Left cardiac atrium (tissue), 4 donors: ENCODE results near the gene GCNT2. TPM values are rescaled to one million over a fixed set of nuclear protein-coding genes. Genes with fewer than 3 reads are reported as not detected.
"Not testable (repeated sequence)": the region's sequence is repeated elsewhere in the genome, so short reads cannot be mapped to it uniquely, and the experiment has no call there.

Source experiments
- ATAC-seq, 2 donors: fragments of 200-7000 bp; cut with Tn5 transposase; one replicate each; pipeline ENCODE4 v1.9.1; 2020; ENCODE audit warnings: mild to moderate bottlenecking in 2 of 2, moderate library complexity in 2 of 2
- DNase-seq: peaks from one replicate; pipeline ENCODE4 v3.0.0-alpha.2; 2020
- intact Hi-C, 2 donors: fragments of 100-400 bp; cut with DNase I; formaldehyde crosslinking; loops; one replicate each; pipeline versions ENCODE4 v1.14.1 to v1.15.1; 2022 to 2023
- total RNA-seq, 2 donors: library from RNA; stranded (reverse); fragmentation: NEBNext Ultra II Directional; extraction: Animal tissue kit (Norgen Biotek cat#: 25700); gene quantifications; one replicate each; pipeline ENCODE4 v1.2.1, GENCODE V29; 2021
- donor health status: DM: no; HTN: yes; CAD: no.
- donor health status: DM: no; HTN: yes; CAD: no; lungs with severe emphysema.
- donor health status: DM: yes; HTN: yes; CAD: no.
- donor health status: Dilated cardiomyopathy.

GCNT2 gene
- total RNA-seq, 2 donors from 2014 or later: 3.5 to 4.1 TPM

- DNase-seq (no peak), ATAC-seq (no peak)
- intact Hi-C loops: no loop called here
These were observed 97.3 kb downstream of the GCNT2 start for GRCh38 chr6:10618409-10618808.

GRCh38 chr6:10621213-10621612 lies 100.1 kb downstream of the GCNT2 start:
- intact Hi-C loops: no loop called here
- ATAC-seq (no peak), DNase-seq (no peak)

- intact Hi-C loops: no loop called here
- DNase-seq (no peak), ATAC-seq (no peak)
These were observed 100.7 kb downstream of the GCNT2 start for GRCh38 chr6:10621847-10622246.

GRCh38 chr6:10624836-10625235 lies 103.7 kb downstream of the GCNT2 start:
- DNase-seq (no peak), ATAC-seq (no peak)
- intact Hi-C loops: no loop called here

- ATAC-seq (no peak), DNase-seq (no peak)
- intact Hi-C loops: no loop called here
These were observed 105.1 kb downstream of the GCNT2 start for GRCh38 chr6:10626154-10626741.

GRCh38 chr6:10627800-10628199 lies 106.6 kb downstream of the GCNT2 start:
- no peak for ATAC-seq
- intact Hi-C loops: no loop called here
- no peak for DNase-seq

- no peak for ATAC-seq
These were observed 109.0 kb downstream of the GCNT2 start for GRCh38 chr6:10630178-10630577.

GRCh38 chr6:10633216-10633615 lies 112.1 kb downstream of the GCNT2 start:
- ATAC-seq: peak in 1 of 2 donors; percentile 54
- DNase-seq: no peak
- intact Hi-C loops: no loop called here

More at GRCh38 chr6:10630178-10630577, 109.0 kb downstream of the GCNT2 start:
- intact Hi-C loops: no loop called here
- DNase-seq: no peak

- no peak for DNase-seq
- intact Hi-C loops: no loop called here
- no peak for ATAC-seq
These were observed 119.3 kb downstream of the GCNT2 start for GRCh38 chr6:10640412-10640811.

GRCh38 chr6:10641528-10641927 lies 120.4 kb downstream of the GCNT2 start:
- DNase-seq (no peak), ATAC-seq (no peak)
- intact Hi-C loops: no loop called here

GRCh38 chr6:10643201-10643651 lies 122.1 kb downstream of the GCNT2 start:
- ATAC-seq (no peak), DNase-seq (no peak)
- intact Hi-C loops: no loop called here

- intact Hi-C loops: no loop called here
- no peak for DNase-seq
- ATAC-seq: no peak
These were observed 123.1 kb downstream of the GCNT2 start for GRCh38 chr6:10644225-10644624.

- DNase-seq: no peak
- intact Hi-C loops: no loop called here
- no peak for ATAC-seq
These were observed 134.4 kb downstream of the GCNT2 start for GRCh38 chr6:10655508-10656055.

- no peak for DNase-seq
- ATAC-seq: no peak
- intact Hi-C loops: loop anchor here in 1 of 2 donors (1.0 kb wide), 1 partner anchor 14 kb away; no protein-coding TSS in a partner anchor
These were observed 138.0 kb downstream of the GCNT2 start for GRCh38 chr6:10658910-10659698.

- DNase-seq (peak; percentile 22), ATAC-seq (peak in 1 of 2 donors; percentile 42)
- intact Hi-C loops: no loop called here
These were observed 138.7 kb downstream of the GCNT2 start for GRCh38 chr6:10659699-10660348.

GRCh38 chr6:10660431-10661191 lies 139.5 kb downstream of the GCNT2 start:
- ATAC-seq, intact Hi-C loops, DNase-seq: not testable (repeated sequence)

GRCh38 chr6:10662207-10662606 lies 141.1 kb downstream of the GCNT2 start:
- intact Hi-C loops: no loop called here
- ATAC-seq: no peak
- DNase-seq: no peak

GRCh38 chr6:10662742-10663141 lies 141.6 kb downstream of the GCNT2 start:
- DNase-seq (no peak), ATAC-seq (no peak)
- intact Hi-C loops: no loop called here

- intact Hi-C loops, DNase-seq, ATAC-seq: not testable (repeated sequence)
These were observed 144.4 kb downstream of the GCNT2 start for GRCh38 chr6:10665595-10665994.
